Neural progenitor cell (in vitro differentiated cells): ENCODE measurements around the gene ABHD4. TPM values are rescaled to one million over a fixed set of nuclear protein-coding genes. Genes with fewer than 3 reads are reported as not detected.

Source experiments
- DNase-seq: peaks from one replicate; pipeline ENCODE4 v3.0.0-alpha.2; 2016; ENCODE audit warnings: low spot score
- H2AFZ ChIP-seq: fragments of 200-600 bp; sonication (generic); replicated peaks from 2 replicates; pipeline ENCODE4 v1.6.1; 2016; ENCODE audit warnings: antibody characterized with exemption
- H3F3A ChIP-seq: fragments of 200-600 bp; sonication (generic); 2 replicates; pipeline ENCODE4 v1.6.1; 2016; ENCODE audit warnings: antibody characterized with exemption, low read depth
- H3K27ac ChIP-seq: fragments of 200-600 bp; sonication (generic); 2 replicates; pipeline ENCODE4 v1.5.1; 2016; ENCODE audit warnings: mild to moderate bottlenecking
- H3K27me3 ChIP-seq: fragments of 200-600 bp; sonication (generic); 2 replicates; pipeline ENCODE4 v1.6.1; 2016; ENCODE audit warnings: mild to moderate bottlenecking, moderate library complexity
- H3K36me3 ChIP-seq: fragments of 200-600 bp; sonication (generic); 2 replicates; pipeline ENCODE4 v1.5.1; 2016
- H3K4me1 ChIP-seq: fragments of 200-600 bp; sonication (generic); 2 replicates; pipeline ENCODE4 v1.6.1; 2016; ENCODE audit warnings: mixed run types
- H3K4me2 ChIP-seq: fragments of 200-600 bp; sonication (generic); 2 replicates; pipeline ENCODE4 v1.6.1; 2016
- H3K4me3 ChIP-seq: fragments of 200-600 bp; sonication (generic); 2 replicates; pipeline ENCODE4 v1.5.1; 2016
- H3K79me2 ChIP-seq: fragments of 200-600 bp; sonication (generic); 2 replicates; pipeline ENCODE4 v1.6.1; 2016; ENCODE audit warnings: low read depth
- H3K9ac ChIP-seq: fragments of 200-600 bp; sonication (generic); 2 replicates; pipeline ENCODE4 v1.6.1; 2016
- H3K9me3 ChIP-seq: fragments of 200-600 bp; sonication (generic); 2 replicates; pipeline ENCODE4 v1.5.1; 2016; ENCODE audit warnings: low read depth
- H4K20me1 ChIP-seq: fragments of 200-600 bp; sonication (generic); 2 replicates; pipeline ENCODE4 v1.6.1; 2016; ENCODE audit warnings: low read depth
- H3K27ac Mint-ChIP-seq: 3 replicates; pipeline ENCODE4 v1.8.0; 2021; ENCODE audit warnings: mixed read lengths
- H3K27me3 Mint-ChIP-seq: 2 replicates; pipeline ENCODE4 v1.8.0; 2022; ENCODE audit warnings: low read depth, mild to moderate bottlenecking, inconsistent platforms, moderate library complexity, mixed read lengths; ENCODE audit not compliant: insufficient read depth
- H3K36me3 Mint-ChIP-seq: 3 replicates; pipeline ENCODE4 v1.8.0; 2021; ENCODE audit warnings: mixed read lengths
- H3K4me1 Mint-ChIP-seq: 3 replicates; pipeline ENCODE4 v1.8.0; 2021; ENCODE audit warnings: mixed read lengths
- H3K4me3 Mint-ChIP-seq: 3 replicates; pipeline ENCODE4 v1.8.0; 2021; ENCODE audit warnings: mild to moderate bottlenecking, moderate library complexity, mixed read lengths
- H3K9me3 Mint-ChIP-seq: 3 replicates; pipeline ENCODE4 v1.8.0; 2020; ENCODE audit warnings: mixed read lengths
- CTCF ChIP-seq: fragments of 200-600 bp; sonication (generic); IDR thresholded peaks from 2 replicates; pipeline ENCODE4 v1.5.1; 2017; ENCODE audit warnings: antibody characterized with exemption, mild to moderate bottlenecking
- EZH2 ChIP-seq: fragments of 200-600 bp; sonication (generic); IDR thresholded peaks from 2 replicates; pipeline ENCODE4 v1.6.1; 2017; ENCODE audit warnings: antibody characterized with exemption, mild to moderate bottlenecking, moderate library complexity
- EZH2phosphoT487 ChIP-seq: fragments of 200-600 bp; sonication (generic); IDR thresholded peaks from 2 replicates; pipeline ENCODE4 v1.6.1; 2017; ENCODE audit warnings: antibody characterized with exemption
- total RNA-seq: library from RNA; depleted of rRNA; stranded (reverse); fragments of >200 nt; gene quantifications from 2 replicates; pipeline ENCODE4 v1.2.3, GENCODE V29; 2015; ENCODE audit warnings: low replicate concordance

The ABHD4 gene
- total RNA-seq, 1 donor from 2014 or later = 9.3 TPM

- TF ChIP-seq EZH2 = no peak
- TF ChIP-seq EZH2phosphoT487 = no peak
- TF ChIP-seq CTCF = no peak
- H4K20me1 ChIP-seq = no peaks in the 10 kb centered on the region
- H3K4me1 Mint-ChIP-seq = peaks cover 53% of the 10 kb centered on the region
- H3F3A ChIP-seq = peaks cover 4% of the 10 kb centered on the region
- no peaks in the 10 kb centered on the region for H3K27me3 ChIP-seq
- H3K27ac Mint-ChIP-seq = no peak overlapping the region
- H3K36me3 ChIP-seq = no peaks in the 10 kb centered on the region
- no peak overlapping the region for H3K27ac ChIP-seq
- no peak overlapping the region for H3K4me2 ChIP-seq
- no peak overlapping the region for H3K4me3 ChIP-seq
- H3K9ac ChIP-seq = no peak overlapping the region
- peaks cover 32% of the 10 kb centered on the region for H3K4me1 ChIP-seq
- H3K36me3 Mint-ChIP-seq = peaks cover 6% of the 10 kb centered on the region
- no peaks in the 10 kb centered on the region for H3K9me3 ChIP-seq
- no peak overlapping the region for H2AFZ ChIP-seq
- H3K27me3 Mint-ChIP-seq = no peaks in the 10 kb centered on the region
- DNase-seq = no peak
- H3K4me3 Mint-ChIP-seq = peak overlapping the region; percentile 25
- H3K9me3 Mint-ChIP-seq = no peaks in the 10 kb centered on the region
- H3K79me2 ChIP-seq = peaks cover 4% of the 10 kb centered on the region
These were observed 36.2 kb upstream of the ABHD4 start for GRCh38 chr14:22561661-22562579.

GRCh38 chr14:22563987-22564386 lies 34.1 kb upstream of the ABHD4 start:
- Mint-ChIP-seq H3K4me1 (peaks cover 56% of the 10 kb centered on the region), H3K9me3 (no peaks in the 10 kb centered on the region), H3K27ac (no peak overlapping the region), H3K4me3 (no peak overlapping the region), H3K27me3 (no peaks in the 10 kb centered on the region), H3K36me3 (peaks cover 6% of the 10 kb centered on the region)
- DNase-seq = no peak
- TF ChIP-seq EZH2 = no peak
- no peak for TF ChIP-seq CTCF
- no peak for TF ChIP-seq EZH2phosphoT487
- peaks cover 4% of the 10 kb centered on the region for H3F3A ChIP-seq
- H3K4me1 ChIP-seq = peaks cover 32% of the 10 kb centered on the region
- no peak overlapping the region for H3K4me3 ChIP-seq
- no peaks in the 10 kb centered on the region for H4K20me1 ChIP-seq
- H3K9ac ChIP-seq = no peak overlapping the region
- H3K79me2 ChIP-seq = peaks cover 22% of the 10 kb centered on the region
- no peak overlapping the region for H2AFZ ChIP-seq
- peak overlapping the region; percentile 7 for H3K27ac ChIP-seq
- no peak overlapping the region for H3K4me2 ChIP-seq
- no peaks in the 10 kb centered on the region for H3K27me3 ChIP-seq
- no peaks in the 10 kb centered on the region for H3K9me3 ChIP-seq
- H3K36me3 ChIP-seq = no peaks in the 10 kb centered on the region

- peak overlapping the region; percentile 69 for H3K27ac ChIP-seq
- no peaks in the 10 kb centered on the region for H3K27me3 Mint-ChIP-seq
- peaks cover 27% of the 10 kb centered on the region for H3K79me2 ChIP-seq
- H3K9me3 ChIP-seq = no peaks in the 10 kb centered on the region
- H3K27ac Mint-ChIP-seq = no peak overlapping the region
- H3K9ac ChIP-seq = no peak overlapping the region
- no peaks in the 10 kb centered on the region for H3K9me3 Mint-ChIP-seq
- no peak overlapping the region for H3K4me3 ChIP-seq
- peaks cover 4% of the 10 kb centered on the region for H3F3A ChIP-seq
- DNase-seq = no peak
- H4K20me1 ChIP-seq = no peaks in the 10 kb centered on the region
- H3K36me3 ChIP-seq = no peaks in the 10 kb centered on the region
- H3K4me3 Mint-ChIP-seq = no peak overlapping the region
- TF ChIP-seq EZH2 (no peak), EZH2phosphoT487 (no peak), CTCF (no peak)
- H3K4me1 ChIP-seq = peaks cover 32% of the 10 kb centered on the region
- H3K4me1 Mint-ChIP-seq = peaks cover 52% of the 10 kb centered on the region
- H3K27me3 ChIP-seq = no peaks in the 10 kb centered on the region
- no peak overlapping the region for H2AFZ ChIP-seq
- H3K4me2 ChIP-seq = peak overlapping the region; percentile 37
- H3K36me3 Mint-ChIP-seq = peaks cover 8% of the 10 kb centered on the region
These were observed 33.6 kb upstream of the ABHD4 start for GRCh38 chr14:22564463-22564862.
